Panc1 (cell line): ENCODE measurements around the gene CKM. TPM values are rescaled to one million over a fixed set of nuclear protein-coding genes. Genes with fewer than 3 reads are reported as not detected.

Experiments
- ATAC-seq: fragments of 200-7000 bp; cut with Tn5 transposase; 2 replicates; pipeline ENCODE4 v1.9.1; 2020; ENCODE audit warnings: mild to moderate bottlenecking, moderate library complexity
- BruUV-seq: library from RNA; stranded (reverse); fragments of 400-500 nt; replicated peaks from 2 replicates; lab custom pipeline; 2021; lab: Mats Ljungman, UMichigan
- CTCF ChIA-PET: fragments of 300-600 bp; sonication (Branson Sonifier 250); formaldehyde crosslinking; loops from one replicate; lab custom pipeline; 2022; ENCODE audit warnings: antibody characterized with exemption; lab: Charles Lee
- POLR2A ChIA-PET: fragments of 300-600 bp; sonication (Branson Sonifier 250); formaldehyde crosslinking; loops from one replicate; lab custom pipeline; 2022; ENCODE audit warnings: antibody characterized with exemption; lab: Charles Lee
- DNase-seq: peaks from one replicate; pipeline ENCODE4 v3.0.0-alpha.2; 2010; ENCODE audit warnings: low read depth, low spot score
- H3K27ac ChIP-seq: 2 replicates; pipeline ENCODE4 v1.5.1; 2011; ENCODE audit warnings: mild to moderate bottlenecking, low read length, inconsistent platforms
- H3K27me3 ChIP-seq: fragments of 200-500 bp; sonication (Bioruptor generic); 2 replicates; pipeline ENCODE4 v1.6.0; 2014; ENCODE audit warnings: low read length, inconsistent platforms; ENCODE audit not compliant: control insufficient read depth, insufficient read depth
- H3K36me3 ChIP-seq: fragments of 200-500 bp; sonication (Bioruptor generic); 2 replicates; pipeline ENCODE4 v1.5.1; 2014; ENCODE audit warnings: inconsistent platforms, mild to moderate bottlenecking, low read length, moderate library complexity; ENCODE audit not compliant: control insufficient read depth, insufficient read depth
- H3K4me1 ChIP-seq: 2 replicates; pipeline ENCODE4 v1.5.1; 2011; ENCODE audit warnings: inconsistent platforms, mild to moderate bottlenecking, low read length, moderate library complexity; ENCODE audit not compliant: control insufficient read depth, insufficient read depth
- H3K4me3 ChIP-seq, 2 experiments: 2 replicates each; pipeline ENCODE4 v1.5.1; 2011 to 2012; ENCODE audit warnings: low read depth in 2 of 2, low read length in 2 of 2, mild to moderate bottlenecking in 2 of 2, inconsistent platforms in 1 of 2, moderate library complexity in 1 of 2
- H3K9me3 ChIP-seq: fragments of 200-500 bp; sonication (Bioruptor generic); 2 replicates; pipeline ENCODE4 v1.5.1; 2014; ENCODE audit warnings: low read depth, mild to moderate bottlenecking, inconsistent platforms, low read length, moderate library complexity; ENCODE audit not compliant: control insufficient read depth, insufficient read depth
- CTCF ChIP-seq: fragments of 450-650 bp; IDR thresholded peaks from 2 replicates; pipeline ENCODE4 v1.5.1; 2017; ENCODE audit warnings: mild to moderate bottlenecking
- POLR2AphosphoS5 ChIP-seq: IDR thresholded peaks from 2 replicates; pipeline ENCODE4 v1.6.1; 2012; ENCODE audit warnings: mild to moderate bottlenecking, low read depth, low read length, moderate library complexity
- REST ChIP-seq, 2 experiments: IDR thresholded peaks; 2 replicates each; pipeline ENCODE4 v1.6.1; 2011 to 2012; ENCODE audit warnings: low read depth in 2 of 2, control low read depth in 1 of 2, low read length in 1 of 2, mild to moderate bottlenecking in 1 of 2, moderate library complexity in 1 of 2; ENCODE audit not compliant: insufficient read depth in 1 of 2
- SIN3A ChIP-seq: IDR thresholded peaks from 2 replicates; pipeline ENCODE4 v1.6.1; 2012; ENCODE audit warnings: low read depth, mild to moderate bottlenecking, low read length, moderate library complexity, borderline replicate concordance; ENCODE audit not compliant: insufficient read depth
- TCF7L2 ChIP-seq: IDR thresholded peaks from 2 replicates; pipeline ENCODE4 v1.6.1; 2011; ENCODE audit warnings: mild to moderate bottlenecking, low read depth, low read length, inconsistent platforms
- in situ Hi-C: cut with HindIII; loops from 2 replicates; pipeline ENCODE4 v1.10.0; 2016; ENCODE audit warnings: low sequenced_read_pairs, low pct_unique_long_range_greater_than_20kb
- intact Hi-C: fragments of 100-400 bp; cut with micrococcal nuclease; formaldehyde crosslinking; loops from one replicate; pipeline ENCODE4 v1.10.0; 2022; ENCODE audit not compliant: unreplicated experiment
- total RNA-seq: library from RNA; stranded (reverse); gene quantifications from one replicate; pipeline ENCODE4 v1.2.1, GENCODE V29; 2021; ENCODE audit not compliant: unreplicated experiment

The CKM gene
- total RNA-seq, 1 experiment from 2014 or later, result not detected

GRCh38 chr19:45344621-45345505 is 22.2 kb upstream of the CKM start:
- no TSS peak for BruUV-seq
- Histone ChIP-seq H3K4me1 (no peaks in the 10 kb centered on the region), H3K27me3 (no peaks in the 10 kb centered on the region), H3K27ac (no peak overlapping the region), H3K4me3 (no peak overlapping the region), H3K9me3 (no peaks in the 10 kb centered on the region), H3K36me3 (peaks cover 2% of the 10 kb centered on the region; the same call in 1 of the 2 replicates)
- POLR2A ChIA-PET, result interaction anchor here (0.6 kb wide), 2 partner anchors 9 to 26 kb away, joined by 3 read pairs; partner anchors contain the start of gene ERCC2
- in situ Hi-C loops, result no loop called here
- ATAC-seq (no peak), DNase-seq (no peak)
- CTCF ChIA-PET, result no interaction called here
- intact Hi-C loops, result no loop called here
- no peak for TF ChIP-seq TCF7L2
- no peak for TF ChIP-seq POLR2AphosphoS5
- TF ChIP-seq CTCF, result no peak
- TF ChIP-seq SIN3A, result no peak
- TF ChIP-seq REST (IDR thresholded peaks at IDR 0.05; ENCODE audit: insufficient read depth in 1 of 2, low read depth in 2 of 2, low read length in 1 of 2), result no peak

DNA sequence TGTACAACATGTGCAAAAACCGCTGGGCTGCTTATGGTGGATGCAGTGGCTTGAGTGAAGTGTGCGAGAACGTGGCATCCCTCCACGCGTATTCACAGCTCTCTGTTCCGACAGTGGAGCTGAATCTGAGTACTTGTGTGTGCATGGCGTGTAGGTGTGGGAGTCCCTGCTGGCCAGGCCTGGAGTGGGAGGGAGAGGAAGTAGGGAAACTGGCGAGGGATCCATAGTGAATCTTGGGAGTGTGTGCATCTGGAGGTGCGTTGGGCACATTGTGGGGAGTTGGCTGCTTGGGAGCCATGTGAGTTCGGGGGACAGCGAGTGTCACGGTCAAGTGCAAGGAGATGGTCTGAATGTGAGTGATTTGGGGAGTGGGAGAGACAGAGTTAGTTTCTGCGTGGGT is 20.2 kb upstream of the CKM start:
- ChIA-PET POLR2A (no interaction called here), CTCF (no interaction called here)
- DNase-seq (no peak), ATAC-seq (no peak)
- in situ Hi-C loops (no loop called here), intact Hi-C loops (no loop called here)
- Histone ChIP-seq H3K4me1 (no peaks in the 10 kb centered on the region), H3K27ac (no peak overlapping the region), H3K36me3 (peaks cover 2% of the 10 kb centered on the region; the same call in 1 of the 2 replicates), H3K9me3 (no peaks in the 10 kb centered on the region), H3K4me3 (no peak overlapping the region), H3K27me3 (no peaks in the 10 kb centered on the region)
- TF ChIP-seq REST (IDR thresholded peaks at IDR 0.05; ENCODE audit: insufficient read depth in 1 of 2, low read depth in 2 of 2, low read length in 1 of 2), result no peak
- TF ChIP-seq POLR2AphosphoS5, result no peak
- TF ChIP-seq SIN3A, result no peak
- TF ChIP-seq TCF7L2, result no peak
- TF ChIP-seq CTCF, result no peak
- BruUV-seq, result no TSS peak
